Activated naive CD4-positive, alpha-beta T cell treated with anti-CD3 and anti-CD28 coated beads, Interleukin-2, amount 50 U/mL, for 72 hours (primary cell): ENCODE data around the gene FSCN2. TPM values are rescaled to one million over a fixed set of nuclear protein-coding genes. Genes with fewer than 3 reads are reported as not detected.
"Not testable (repeated sequence)": the region's sequence is repeated elsewhere in the genome, so short reads cannot be mapped to it uniquely, and the experiment has no call there.

ENCODE experiments used
- ATAC-seq, 2 donors: fragments of 150-1000 bp; cut with Tn5 transposase; 2 replicates each; pipeline ENCODE4 v1.10.0; 2021; ENCODE audit warnings: mild to moderate bottlenecking in 2 of 2, moderate library complexity in 2 of 2
- DNase-seq, 2 donors: peaks; one replicate each; pipeline ENCODE4 v3.0.0; 2021 to 2022; ENCODE audit warnings: low spot score in 2 of 2
- H3K27ac Mint-ChIP-seq, 2 donors: one replicate each; pipeline ENCODE4 v1.8.0; 2022; ENCODE audit warnings: mild to moderate bottlenecking in 2 of 2, mixed read lengths in 2 of 2
- H3K36me3 Mint-ChIP-seq, 2 donors: one replicate each; pipeline ENCODE4 v1.8.0; 2022; ENCODE audit warnings: mixed read lengths in 2 of 2
- H3K9me3 Mint-ChIP-seq, 2 donors: one replicate each; pipeline ENCODE4 v1.8.0; 2022; ENCODE audit warnings: mixed read lengths in 2 of 2
- total RNA-seq, 2 donors: library from RNA; stranded (reverse); gene quantifications; one replicate each; pipeline ENCODE4 v1.2.3, GENCODE V29; 2022

Gene FSCN2
- total RNA-seq, 2 donors from 2014 or later = 0.30 to 0.86 TPM

DNA sequence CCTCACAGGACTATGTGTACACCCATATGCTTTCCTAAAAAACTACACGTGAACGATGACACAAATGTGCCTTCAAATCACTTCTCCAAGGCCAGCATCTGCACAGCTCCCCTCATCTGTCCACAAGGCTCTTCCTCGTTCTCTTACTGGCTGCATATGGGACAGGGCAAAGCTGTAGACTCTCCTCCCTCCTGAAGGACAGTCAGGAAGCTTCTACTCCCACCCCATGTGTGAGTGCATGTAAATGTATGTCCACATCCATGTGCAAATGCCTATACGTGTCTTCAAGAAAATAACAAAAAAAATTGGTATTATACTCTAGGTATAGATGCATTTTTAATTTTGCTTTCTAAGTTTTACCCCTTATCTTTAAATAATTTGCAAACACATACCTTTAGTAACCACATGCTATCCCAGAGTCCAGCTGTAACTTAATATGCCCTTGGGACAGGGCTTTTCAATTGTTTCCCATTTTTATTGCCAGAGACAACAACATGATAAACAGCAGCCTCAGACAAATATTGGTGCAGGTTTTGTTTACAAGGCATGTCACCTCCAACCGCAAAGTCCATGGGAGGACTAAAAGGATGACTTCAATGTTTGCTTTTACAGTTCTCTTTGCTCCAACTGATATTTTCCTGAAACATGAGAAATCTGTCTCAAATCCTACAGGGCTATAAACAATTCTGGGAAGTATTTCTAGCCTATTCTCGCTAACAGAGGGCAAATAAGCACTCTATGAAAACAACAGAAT is 55.6 kb downstream of the FSCN2 start:
- ATAC-seq = no peak
- DNase-seq = no peak
- Mint-ChIP-seq H3K9me3 (no peaks in the 10 kb centered on the region), H3K27ac (peak overlapping the region in 1 of 2 donors; percentile 61), H3K36me3 (peaks cover 11 to 33% of the 10 kb centered on the region in 2 donors)

DNA sequence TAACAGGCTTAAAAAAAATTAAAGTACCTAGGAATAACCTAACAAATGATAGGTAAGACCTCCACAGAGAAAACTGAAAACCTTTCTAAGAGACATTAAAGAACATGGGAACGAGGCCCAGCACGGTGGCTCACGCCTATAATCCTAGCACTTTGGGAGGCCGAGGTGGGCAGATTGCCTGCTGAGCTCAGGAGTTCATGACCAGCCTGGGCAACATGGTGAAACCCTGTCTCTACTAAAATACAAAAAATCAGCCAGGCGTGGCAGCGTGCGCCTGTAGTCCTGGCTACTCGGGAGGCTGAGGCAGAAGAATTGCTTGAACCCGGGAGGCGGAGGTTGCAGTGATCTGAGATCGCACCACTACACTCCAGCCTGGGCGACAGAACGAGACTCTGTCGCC is 56.6 kb downstream of the FSCN2 start:
- peaks cover 11 to 34% of the 10 kb centered on the region in 2 donors for H3K36me3 Mint-ChIP-seq
- H3K9me3 Mint-ChIP-seq, DNase-seq, ATAC-seq, H3K27ac Mint-ChIP-seq: not testable (repeated sequence)

DNA sequence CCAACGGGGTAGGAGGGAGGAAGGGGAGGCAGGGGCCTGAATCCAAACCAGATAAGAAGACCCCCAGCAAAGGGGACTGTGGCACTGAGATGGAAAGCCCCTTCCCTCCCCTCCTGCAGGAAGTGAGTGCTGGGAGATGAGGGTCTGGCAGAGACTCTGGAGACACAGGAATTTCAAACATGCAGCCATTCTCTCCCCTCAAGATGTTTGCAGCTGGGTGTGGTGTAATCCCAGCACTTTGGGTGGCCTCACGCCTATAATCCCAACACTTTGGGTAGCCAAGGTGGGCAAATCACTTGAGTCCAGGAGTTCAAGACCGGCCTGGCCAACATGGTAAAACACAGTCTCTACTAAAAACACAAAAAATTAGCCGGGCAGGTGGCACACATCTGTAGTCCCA is 57.9 kb downstream of the FSCN2 start:
- H3K36me3 Mint-ChIP-seq = peaks cover 11 to 34% of the 10 kb centered on the region in 2 donors
- no peak overlapping the region for H3K27ac Mint-ChIP-seq
- DNase-seq = no peak
- no peaks in the 10 kb centered on the region for H3K9me3 Mint-ChIP-seq
- ATAC-seq = no peak

Other genes with a start within 250 kb of the FSCN2 start
- gene SLC38A10, start 233.1 kb upstream of the FSCN2 start, total RNA-seq = 10 to 100 TPM; 19.9 to 72.0 TPM
- under 1 TPM in 1 of 2 donors, not detected in 1; 0.16 TPM for gene BAHCC1, start 132.9 kb upstream of the FSCN2 start, total RNA-seq
- 1,000 to 10,000 TPM; 6,062 to 6,573 TPM for gene ACTG1, start 15.6 kb upstream of the FSCN2 start, total RNA-seq
- 10 to 100 TPM; 19.8 to 37.9 TPM for gene FAAP100, start 24.0 kb downstream of the FSCN2 start, total RNA-seq
- gene NPLOC4, start 108.7 kb downstream of the FSCN2 start, total RNA-seq = 100 to 1,000 TPM in 1 of 2 donors, 10 to 100 TPM in 1; 67.3 to 173 TPM
- gene TSPAN10, start 108.8 kb downstream of the FSCN2 start, total RNA-seq = under 1 TPM; 0.56 to 0.75 TPM
- 1 to 10 TPM; 5.8 to 8.1 TPM for gene PDE6G, start 128.2 kb downstream of the FSCN2 start, total RNA-seq
- gene OXLD1, start 138.2 kb downstream of the FSCN2 start, total RNA-seq = 10 to 100 TPM; 20.1 to 43.7 TPM
- gene CCDC137, start 138.4 kb downstream of the FSCN2 start, total RNA-seq = 10 to 100 TPM; 35.0 to 38.7 TPM
- gene ARL16, start 155.4 kb downstream of the FSCN2 start, total RNA-seq = 10 to 100 TPM; 12.6 to 30.6 TPM
- gene HGS, start 155.6 kb downstream of the FSCN2 start, total RNA-seq = 100 to 1,000 TPM; 111 to 168 TPM
- 100 to 1,000 TPM in 1 of 2 donors, 10 to 100 TPM in 1; 61.8 to 105 TPM for gene MRPL12, start 175.0 kb downstream of the FSCN2 start, total RNA-seq
- 10 to 100 TPM; 23.0 to 27.8 TPM for gene SLC25A10, start 183.9 kb downstream of the FSCN2 start, total RNA-seq